ENCODE results near the gene PPP2R2D.

The PPP2R2D gene

GRCh38 chr10:131921184-131921583 lies 20.4 kb downstream of the PPP2R2D start:
- TF ChIP-seq, protein P1, sequence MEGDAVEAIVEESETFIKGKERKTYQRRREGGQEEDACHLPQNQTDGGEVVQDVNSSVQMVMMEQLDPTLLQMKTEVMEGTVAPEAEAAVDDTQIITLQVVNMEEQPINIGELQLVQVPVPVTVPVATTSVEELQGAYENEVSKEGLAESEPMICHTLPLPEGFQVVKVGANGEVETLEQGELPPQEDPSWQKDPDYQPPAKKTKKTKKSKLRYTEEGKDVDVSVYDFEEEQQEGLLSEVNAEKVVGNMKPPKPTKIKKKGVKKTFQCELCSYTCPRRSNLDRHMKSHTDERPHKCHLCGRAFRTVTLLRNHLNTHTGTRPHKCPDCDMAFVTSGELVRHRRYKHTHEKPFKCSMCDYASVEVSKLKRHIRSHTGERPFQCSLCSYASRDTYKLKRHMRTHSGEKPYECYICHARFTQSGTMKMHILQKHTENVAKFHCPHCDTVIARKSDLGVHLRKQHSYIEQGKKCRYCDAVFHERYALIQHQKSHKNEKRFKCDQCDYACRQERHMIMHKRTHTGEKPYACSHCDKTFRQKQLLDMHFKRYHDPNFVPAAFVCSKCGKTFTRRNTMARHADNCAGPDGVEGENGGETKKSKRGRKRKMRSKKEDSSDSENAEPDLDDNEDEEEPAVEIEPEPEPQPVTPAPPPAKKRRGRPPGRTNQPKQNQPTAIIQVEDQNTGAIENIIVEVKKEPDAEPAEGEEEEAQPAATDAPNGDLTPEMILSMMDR (IDR thresholded peaks at IDR 0.05; ENCODE audit: insufficient read depth, low read length, poor library complexity, severe bottlenecking), result no peak
- Histone ChIP-seq H3K4me3 (replicated peaks; ENCODE audit: low read depth, low read length) (no peak overlapping the region), H3K36me3 (ENCODE audit: control insufficient read depth, insufficient read depth, low read length) (no peaks in the 10 kb centered on the region), H3K27me3 (replicated peaks; ENCODE audit: control insufficient read depth, insufficient read depth, low read length) (no peaks in the 10 kb centered on the region)
- peak; percentile 30 for DNase-seq (ENCODE audit: extremely low read depth, insufficient read length)

GRCh38 chr10:131923038-131923756 lies 22.4 kb downstream of the PPP2R2D start:
- no peak overlapping the region for H3K4me3 ChIP-seq (replicated peaks; ENCODE audit: low read depth, low read length)
- no peak for DNase-seq (ENCODE audit: extremely low read depth, insufficient read length)
- no peaks in the 10 kb centered on the region for H3K36me3 ChIP-seq (ENCODE audit: control insufficient read depth, insufficient read depth, low read length)
- no peaks in the 10 kb centered on the region for H3K27me3 ChIP-seq (replicated peaks; ENCODE audit: control insufficient read depth, insufficient read depth, low read length)
- TF ChIP-seq, protein P1 (IDR thresholded peaks at IDR 0.05; ENCODE audit: insufficient read depth, low read length, poor library complexity, severe bottlenecking), result no peak

DNA sequence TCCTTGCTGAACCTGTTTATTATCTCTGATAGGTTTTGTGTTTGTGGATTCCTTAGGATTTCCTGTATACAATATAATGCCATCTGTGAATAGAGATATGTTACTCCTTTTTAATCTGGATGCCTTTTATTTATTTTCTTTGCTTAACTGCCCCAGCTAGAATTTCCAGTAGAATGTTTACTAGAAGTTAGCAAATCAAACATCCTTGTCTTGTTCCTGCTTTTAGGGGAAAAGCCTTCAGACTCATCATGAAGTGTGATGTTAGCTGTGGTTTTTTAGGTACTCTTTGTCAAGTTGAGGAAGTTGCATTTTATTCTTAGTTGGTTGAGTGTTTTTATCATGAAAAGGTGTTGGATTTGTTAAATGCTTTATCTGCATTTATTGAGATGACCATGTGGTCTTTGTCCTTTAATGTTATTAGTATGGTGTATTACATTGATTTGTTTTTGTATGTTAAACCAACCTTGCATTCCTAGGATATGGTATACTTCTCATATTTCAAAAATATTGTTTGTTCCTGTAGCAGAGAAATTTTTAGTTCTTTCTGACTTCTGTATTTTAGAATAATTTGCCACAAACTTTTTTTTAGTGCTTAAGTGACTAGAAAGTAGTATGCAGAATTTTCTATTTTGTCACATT lies 24.3 kb downstream of the PPP2R2D start:
- DNase-seq (ENCODE audit: extremely low read depth, insufficient read length), result no peak

DNA sequence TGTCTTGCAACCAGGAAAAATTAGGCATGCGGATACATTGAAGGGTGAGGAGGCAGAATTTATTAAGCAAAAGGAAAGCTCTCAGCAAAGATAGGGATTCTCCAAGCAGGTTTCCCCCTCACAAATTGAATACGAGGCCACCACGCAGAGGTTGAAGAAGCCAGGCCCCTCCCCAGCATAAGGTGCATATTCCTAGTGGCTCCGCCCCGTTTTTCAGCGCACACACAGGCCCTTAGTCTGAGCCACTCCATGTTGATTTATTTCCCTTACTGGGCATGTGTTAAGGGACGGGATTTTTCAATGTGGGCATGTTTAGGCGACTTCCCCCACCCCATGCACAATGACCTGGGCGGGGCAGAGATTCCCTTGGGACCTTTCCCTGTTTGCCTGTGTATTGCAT lies 24.9 kb downstream of the PPP2R2D start:
- no peak for DNase-seq (ENCODE audit: extremely low read depth, insufficient read length)
- H3K4me3 ChIP-seq (replicated peaks; ENCODE audit: low read depth, low read length), result no peak overlapping the region
- TF ChIP-seq, protein P1 (IDR thresholded peaks at IDR 0.05; ENCODE audit: insufficient read depth, low read length, poor library complexity, severe bottlenecking), result no peak
- no peaks in the 10 kb centered on the region for H3K27me3 ChIP-seq (replicated peaks; ENCODE audit: control insufficient read depth, insufficient read depth, low read length)
- no peaks in the 10 kb centered on the region for H3K36me3 ChIP-seq (ENCODE audit: control insufficient read depth, insufficient read depth, low read length)

More for the DNA sequence above, 24.3 kb downstream of the PPP2R2D start:
- no peaks in the 10 kb centered on the region for H3K27me3 ChIP-seq (replicated peaks; ENCODE audit: control insufficient read depth, insufficient read depth, low read length)
- no peak overlapping the region for H3K4me3 ChIP-seq (replicated peaks; ENCODE audit: low read depth, low read length)
- H3K36me3 ChIP-seq (ENCODE audit: control insufficient read depth, insufficient read depth, low read length), result no peaks in the 10 kb centered on the region
- TF ChIP-seq, protein P1 (IDR thresholded peaks at IDR 0.05; ENCODE audit: insufficient read depth, low read length, poor library complexity, severe bottlenecking), result no peak

GRCh38 chr10:131926253-131926652 lies 25.4 kb downstream of the PPP2R2D start:
- no peaks in the 10 kb centered on the region for H3K36me3 ChIP-seq (ENCODE audit: control insufficient read depth, insufficient read depth, low read length)

More at GRCh38 chr10:131926253-131926652, 25.4 kb downstream of the PPP2R2D start:
- no peaks in the 10 kb centered on the region for H3K27me3 ChIP-seq (replicated peaks; ENCODE audit: control insufficient read depth, insufficient read depth, low read length)
- no peak overlapping the region for H3K4me3 ChIP-seq (replicated peaks; ENCODE audit: low read depth, low read length)
- no peak for DNase-seq (ENCODE audit: extremely low read depth, insufficient read length)
- TF ChIP-seq, protein P1 (IDR thresholded peaks at IDR 0.05; ENCODE audit: insufficient read depth, low read length, poor library complexity, severe bottlenecking), result no peak

Data from GM06990 (cell line).